ENCODE measurements around the gene PRR11.
"Not testable (repeated sequence)": the region's sequence is repeated elsewhere in the genome, so short reads cannot be mapped to it uniquely, and the experiment has no call there.

Gene PRR11

DNA sequence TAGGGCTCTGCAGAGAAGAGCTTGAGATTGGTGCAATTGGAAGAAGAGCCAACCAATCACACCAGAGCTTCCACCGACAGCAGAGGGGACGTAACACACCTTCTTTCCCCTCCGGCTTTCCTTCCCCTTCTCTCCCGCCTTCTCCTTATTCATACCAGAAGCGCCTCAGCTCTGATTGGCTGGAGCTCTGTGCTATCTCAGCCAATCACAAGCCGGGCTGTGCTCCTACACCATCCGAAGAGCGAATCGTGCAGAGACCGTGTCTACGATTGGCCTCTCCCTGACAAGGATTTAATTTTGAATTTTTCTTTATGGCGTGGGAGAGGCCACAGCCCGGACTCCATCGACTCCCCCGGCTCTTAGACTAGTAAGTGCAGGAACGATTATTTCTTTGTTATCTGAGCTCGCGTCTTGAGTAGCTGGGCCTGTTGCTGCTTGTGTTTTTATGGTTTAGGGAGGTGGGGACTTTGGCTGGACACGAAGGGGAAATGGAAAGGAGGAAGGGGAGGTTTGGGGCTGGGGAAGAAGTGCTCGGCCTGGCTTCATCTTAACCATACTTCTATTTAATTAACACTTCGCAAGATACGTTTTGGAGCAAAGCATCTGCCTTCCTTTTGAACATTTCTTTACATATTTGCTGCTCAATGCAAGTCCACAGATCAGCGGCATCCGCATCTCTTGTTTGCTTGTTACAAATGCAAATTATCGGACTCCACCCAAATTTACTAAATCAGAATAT is at the start of gene PRR11:
Gene PRR11, plus strand, starts transcription at position 308 of the 739 bp plus-strand sequence. CDS start 14,007 bp downstream, outside the sequence.
- peak; percentile 100 for DNase-seq

DNA sequence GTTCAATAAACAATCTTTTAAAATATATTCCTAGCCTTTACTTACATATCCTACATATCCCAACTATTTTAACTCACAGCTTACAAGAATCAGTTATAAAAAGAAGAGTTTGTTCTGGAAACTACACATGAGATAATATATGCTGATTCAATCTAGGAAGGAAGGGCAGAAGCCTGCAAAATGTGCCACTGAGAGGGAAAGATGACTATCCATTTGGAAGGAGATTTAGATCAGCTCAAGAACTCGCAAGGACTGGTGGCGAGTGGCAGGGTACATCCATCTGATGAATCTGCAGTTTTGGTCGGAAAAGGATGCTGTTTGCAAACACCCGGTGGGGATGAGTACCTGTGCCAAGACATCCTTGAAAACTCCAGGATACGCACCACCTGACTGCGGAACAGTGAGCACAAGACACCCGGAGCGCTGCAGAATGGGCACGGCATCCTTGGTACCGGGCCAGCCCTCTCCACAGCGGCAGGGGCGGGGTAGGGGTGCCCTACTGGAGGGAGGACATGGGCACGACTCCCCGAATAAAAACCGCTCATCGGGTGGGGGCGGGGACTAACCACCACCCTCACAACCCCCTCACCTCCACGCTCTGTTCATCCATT is 49.6 kb upstream of the PRR11 start:
- no peak for DNase-seq

DNA sequence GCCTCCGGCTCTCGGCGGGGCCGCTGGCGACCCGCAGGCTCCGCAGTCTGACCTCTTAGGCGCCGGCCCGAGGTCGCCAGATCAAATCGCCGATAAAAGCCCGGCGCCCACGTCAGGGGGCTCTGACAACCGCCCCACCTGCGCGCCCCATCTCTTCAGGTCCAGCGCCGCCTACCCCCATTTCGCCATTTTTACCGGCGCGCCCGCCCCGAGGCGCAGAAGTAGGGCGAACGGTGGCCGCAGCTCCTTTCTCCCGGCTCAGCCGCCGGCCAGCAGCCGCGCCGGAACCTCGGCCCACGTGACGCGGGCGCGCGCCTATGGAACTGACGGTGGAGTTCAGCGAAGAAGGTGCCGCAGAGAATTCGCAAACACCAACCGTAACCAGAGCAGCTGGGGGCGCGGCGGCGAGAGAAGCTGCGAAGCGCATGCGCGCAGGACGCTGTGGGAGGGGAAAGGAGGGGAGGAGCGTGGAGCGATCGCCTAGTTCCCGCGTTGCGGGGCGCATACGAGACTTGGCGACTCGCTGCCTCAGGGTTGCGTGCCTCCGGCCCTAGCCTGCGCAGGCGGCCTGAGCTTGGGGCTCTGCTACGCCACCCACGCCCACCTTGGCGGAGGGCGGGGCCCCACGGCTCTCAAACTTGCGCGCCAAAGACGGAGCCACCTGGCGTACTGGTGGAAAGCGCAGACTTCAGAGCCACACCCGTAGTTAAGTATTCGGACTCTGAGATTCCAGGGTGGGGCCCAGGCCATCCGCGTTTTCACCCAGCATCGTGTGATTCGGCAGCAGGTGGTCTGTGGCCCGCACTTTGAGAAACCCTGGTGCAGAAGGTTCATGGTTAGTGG is 48.9 kb upstream of the PRR11 start, which contains the start of gene TRIM37:
Gene TRIM37, minus strand, starts transcription at position 418 of the 843 bp plus-strand sequence. CDS start 419 bp downstream, outside the sequence.
- DNase-seq: peak; percentile 80

DNA sequence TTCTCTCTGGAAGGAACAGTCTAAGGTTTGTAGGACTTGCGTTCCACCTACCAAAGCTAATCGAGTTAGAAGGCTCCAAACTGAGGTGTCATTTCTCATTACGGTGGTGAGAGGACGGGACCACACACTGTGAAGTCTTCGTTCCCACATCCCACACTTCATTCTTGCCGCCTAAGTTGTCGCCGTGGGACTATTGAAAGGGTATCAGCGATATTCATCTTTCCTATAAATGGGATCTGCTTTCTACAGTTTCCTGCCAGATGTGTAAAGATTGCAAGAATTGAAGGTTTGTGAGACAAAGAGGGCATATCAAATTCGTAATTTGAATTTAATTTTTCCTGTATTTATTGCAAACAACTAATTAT is 48.3 kb upstream of the PRR11 start:
- no peak for DNase-seq

DNA sequence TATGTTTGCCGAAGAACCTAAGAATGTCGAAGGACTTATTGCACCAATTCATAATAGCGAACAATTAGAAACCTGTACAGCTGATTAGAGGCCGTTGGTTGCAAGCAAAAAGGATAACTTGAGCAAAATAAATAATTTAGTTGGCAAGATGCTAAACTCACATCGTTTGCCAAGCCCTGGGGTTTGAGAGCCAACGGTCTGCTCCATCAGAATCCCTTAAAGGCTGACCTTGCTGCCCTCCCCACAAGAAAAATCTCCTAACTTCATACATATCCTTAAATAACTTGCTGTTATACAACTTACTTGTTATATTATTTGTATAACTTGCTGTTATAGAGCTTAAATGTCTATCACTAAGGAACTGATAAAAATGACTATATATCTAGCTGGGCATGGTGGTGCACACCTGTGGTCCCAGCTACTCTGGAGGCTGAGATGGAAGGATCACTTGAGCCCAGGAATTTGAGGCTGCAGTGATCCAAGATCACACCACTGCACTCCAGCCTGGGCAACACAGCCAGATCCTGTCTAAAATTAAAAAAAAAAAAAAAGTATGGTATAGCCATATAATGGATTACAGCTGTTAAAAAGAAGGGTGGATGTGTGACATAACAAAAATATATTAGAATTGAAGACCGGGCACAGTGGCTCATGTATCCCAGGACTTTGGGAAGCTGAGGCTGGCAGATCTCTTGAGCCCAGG is 47.0 kb upstream of the PRR11 start:
- DNase-seq: no peak

DNA sequence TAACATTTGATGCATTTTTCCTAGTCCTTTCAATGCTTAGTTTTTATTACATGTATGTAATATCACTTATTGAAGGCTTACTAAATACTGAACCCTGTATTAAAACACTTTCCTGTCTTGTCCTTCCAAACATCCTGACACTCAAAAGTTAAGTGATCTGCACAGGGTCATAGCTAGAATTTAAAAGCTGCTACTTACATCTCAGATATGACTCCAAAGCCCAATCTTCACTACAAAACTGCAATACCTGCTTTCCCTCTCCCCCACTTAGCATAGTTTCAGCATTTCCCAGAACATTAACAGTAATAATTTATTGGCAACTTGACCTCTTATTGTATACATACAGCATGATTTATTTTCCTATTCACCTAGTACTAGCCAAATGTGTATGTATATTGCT is 44.6 kb upstream of the PRR11 start:
- no peak for DNase-seq

DNA sequence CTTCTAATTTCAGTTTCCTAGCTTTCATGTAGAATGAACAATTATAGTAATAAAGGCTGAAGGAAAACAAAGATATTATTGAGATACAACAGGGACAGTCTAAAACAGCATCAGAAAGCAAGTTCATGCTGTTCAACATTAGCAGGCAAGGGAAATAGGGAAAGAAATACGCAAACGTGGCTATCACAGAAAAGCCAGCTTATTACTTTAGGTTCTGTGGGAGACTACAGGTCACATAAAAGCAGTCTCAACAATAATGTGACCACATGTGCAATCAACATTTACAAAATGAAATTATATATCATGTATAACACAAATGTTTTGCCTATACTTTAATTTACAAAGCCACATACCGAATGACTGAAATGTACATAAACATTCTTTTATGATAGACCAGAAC is 44.0 kb upstream of the PRR11 start:
- no peak for DNase-seq

DNA sequence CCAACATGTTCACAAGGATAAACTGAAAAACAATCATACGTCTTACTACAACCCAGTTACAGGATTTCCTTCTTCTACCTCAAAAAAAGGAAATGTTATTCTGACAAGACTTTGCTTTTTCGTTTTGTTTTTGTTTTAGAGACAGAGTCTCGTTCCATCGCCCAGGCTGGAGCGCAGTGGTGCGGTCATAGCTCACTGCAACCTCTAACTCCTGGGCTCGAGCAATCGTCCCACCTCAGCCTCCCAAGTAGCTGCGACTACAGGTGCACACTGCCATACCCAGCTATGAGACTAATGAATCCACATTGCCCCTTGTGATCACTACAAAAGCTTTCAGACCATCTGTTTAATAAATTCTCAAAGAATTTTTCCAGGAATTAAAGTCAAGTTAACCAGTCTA is 40.1 kb upstream of the PRR11 start:
- no peak for DNase-seq

DNA sequence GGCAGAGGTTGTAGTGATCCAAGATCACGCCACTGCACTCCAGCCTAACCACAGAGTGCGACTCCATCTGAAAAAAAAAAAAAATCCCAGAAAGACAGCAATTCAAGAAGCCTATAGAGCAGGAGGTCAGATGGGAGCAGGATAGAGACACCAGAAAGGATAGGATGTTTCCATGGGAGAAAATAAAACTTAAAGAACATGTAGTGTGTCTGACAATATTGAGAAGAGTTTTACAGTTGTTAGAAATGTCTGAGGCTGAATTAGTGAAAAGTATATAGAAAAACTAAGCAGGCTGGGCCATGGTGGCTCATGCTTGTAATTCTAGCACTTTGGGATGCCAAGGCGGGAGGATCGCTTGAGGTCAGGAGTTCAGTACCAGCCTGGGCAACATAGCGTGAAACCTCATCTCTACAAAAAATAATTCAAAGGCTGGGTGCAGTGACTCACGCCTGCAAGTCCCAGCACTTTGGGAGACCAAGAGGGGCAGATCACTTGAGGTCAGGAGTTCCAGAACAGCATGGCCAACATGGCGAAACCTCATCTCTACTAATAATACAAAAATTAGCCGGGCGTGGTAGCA is 33.6 kb upstream of the PRR11 start:
- no peak for DNase-seq

DNA sequence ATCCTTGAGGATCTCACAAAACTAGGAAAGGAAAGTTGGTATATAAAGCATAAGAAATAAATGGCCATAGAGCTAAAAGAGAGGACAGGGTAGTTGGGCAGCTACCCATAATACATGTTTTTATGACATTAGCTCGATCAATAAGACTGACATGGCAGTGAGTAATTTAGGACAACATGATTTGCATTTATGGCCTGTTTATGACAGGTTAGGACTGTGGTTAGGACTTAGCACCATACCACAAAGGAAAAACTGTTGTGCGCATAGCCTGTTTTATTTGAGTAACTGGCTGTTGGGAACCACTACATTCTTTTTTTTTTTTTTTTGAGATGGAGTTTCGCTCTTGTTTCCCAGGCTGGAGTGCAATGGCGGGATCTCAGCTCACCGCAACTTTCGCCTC is 30.9 kb upstream of the PRR11 start:
- DNase-seq: no peak

DNA sequence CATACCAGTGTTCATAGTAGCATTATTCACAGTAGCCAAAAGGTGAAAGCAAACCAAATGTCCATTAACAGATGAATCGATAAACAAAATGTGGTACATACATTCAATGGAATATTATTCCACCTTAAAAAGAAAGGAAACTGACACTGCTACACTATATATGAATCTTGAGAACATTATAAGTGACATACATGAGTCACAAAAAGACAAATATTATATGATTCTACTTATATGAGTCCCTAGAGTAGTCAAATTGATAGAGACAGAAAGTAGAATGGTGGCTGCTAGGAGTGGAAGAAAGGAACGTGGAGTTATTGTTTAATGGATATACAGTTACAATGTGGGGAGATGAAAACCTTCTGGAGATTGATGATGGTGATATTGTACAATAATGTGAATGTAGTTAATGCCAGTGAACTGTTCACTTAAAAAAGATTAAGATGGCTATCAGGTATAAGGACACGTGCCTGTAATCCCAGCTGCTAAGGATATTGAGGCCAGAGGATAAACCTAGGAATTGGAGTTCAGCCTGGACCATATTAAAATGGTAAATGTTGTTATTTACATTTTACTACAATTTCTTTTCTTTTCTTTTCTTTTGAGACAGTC is 28.6 kb upstream of the PRR11 start:
- DNase-seq: no peak

DNA sequence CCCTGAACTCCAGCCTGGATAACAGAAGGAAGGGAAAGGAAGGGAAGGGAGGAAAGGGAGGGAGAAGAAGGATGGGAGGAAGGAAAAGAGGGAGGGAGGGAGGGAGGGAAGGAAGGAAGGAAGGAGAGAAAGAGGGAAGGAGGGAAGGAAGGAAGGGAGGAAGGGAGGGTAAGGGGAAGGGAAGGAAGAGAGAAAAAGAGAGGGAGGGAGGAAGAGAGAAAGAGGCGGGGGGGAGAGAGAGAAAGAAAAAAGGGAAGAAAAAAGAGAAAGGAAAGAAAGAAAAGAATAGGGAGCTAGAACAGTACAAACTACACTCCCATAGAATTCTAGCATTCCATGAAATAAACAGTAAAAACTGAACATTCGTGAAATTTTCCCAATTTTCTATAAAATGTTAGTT is 25.7 kb upstream of the PRR11 start:
- DNase-seq: no peak

DNA sequence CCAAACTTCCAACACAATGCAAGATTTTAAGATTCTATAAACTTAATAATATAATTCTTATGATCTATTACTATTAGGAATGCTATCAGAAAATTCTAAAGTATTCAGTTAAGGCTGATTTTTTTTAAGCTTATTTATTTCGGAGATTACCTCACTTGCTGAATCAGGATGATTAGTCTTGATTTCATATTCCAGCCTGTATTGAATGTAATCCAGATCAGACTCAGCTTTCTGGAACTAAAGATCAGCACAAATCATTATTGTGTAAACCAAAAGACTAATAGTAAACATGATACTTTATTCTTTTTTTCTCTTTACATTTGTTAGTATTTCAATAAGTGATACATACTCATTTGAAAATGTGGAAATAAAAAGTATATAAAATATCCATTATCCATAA is 24.4 kb upstream of the PRR11 start:
- DNase-seq: no peak

DNA sequence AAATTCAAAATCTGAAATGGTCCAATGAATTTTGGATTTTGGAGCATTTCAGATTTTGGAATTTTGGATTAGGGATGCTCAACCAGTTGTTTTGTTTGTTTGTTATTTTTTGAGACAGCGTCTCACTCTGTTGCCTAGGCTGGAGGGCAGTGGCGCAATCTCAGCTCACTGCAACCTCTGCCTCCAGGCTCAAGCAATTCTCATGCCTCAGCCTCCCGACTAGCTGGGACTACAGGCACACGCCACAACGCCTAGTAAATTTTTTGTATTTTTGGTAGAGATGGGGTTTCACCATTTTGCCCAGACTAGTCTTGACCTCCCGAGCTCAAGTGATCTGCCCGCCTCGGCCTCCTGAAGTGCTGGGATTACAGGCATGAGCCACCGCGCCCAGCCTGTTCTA is 17.2 kb upstream of the PRR11 start:
- DNase-seq: not testable (repeated sequence)

DNA sequence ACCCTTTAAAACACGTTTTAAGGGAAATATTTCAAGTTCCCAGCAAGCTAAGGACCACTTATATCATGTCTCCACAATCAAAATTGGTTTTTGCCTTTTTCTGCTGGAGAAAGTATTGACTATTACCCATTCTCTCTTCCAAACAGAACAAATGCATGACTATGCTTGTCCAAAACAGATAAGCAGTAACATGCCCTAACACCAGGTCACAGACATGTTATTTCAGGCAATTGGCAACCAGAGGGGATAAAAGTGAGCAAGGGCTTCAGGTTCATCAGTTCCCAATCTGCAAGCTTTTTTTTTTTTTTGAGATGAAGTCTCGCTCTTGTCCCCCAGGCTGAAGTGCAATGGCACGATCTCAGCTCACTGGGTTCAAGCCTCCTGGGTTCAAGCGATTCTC is 15.6 kb upstream of the PRR11 start:
- no peak for DNase-seq

DNA sequence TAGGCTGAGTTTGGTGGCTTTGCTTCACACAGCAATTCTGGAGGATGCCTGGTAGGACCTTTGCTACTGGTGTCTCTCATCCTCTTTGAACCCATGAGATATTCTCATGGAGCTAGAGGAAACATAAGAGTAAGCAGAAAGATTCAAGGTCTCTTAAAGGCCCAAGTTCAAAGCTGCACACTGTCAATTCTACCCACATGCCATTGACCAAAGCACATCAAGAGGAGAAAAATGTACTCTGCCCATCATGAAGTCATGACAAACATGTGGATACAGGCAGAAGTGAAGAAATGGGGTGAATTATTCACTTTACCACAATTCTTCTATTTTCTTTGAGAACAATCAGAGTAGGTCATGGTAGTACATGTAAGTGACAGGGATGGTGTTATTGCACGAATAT is 13.7 kb upstream of the PRR11 start:
- no peak for DNase-seq

DNA sequence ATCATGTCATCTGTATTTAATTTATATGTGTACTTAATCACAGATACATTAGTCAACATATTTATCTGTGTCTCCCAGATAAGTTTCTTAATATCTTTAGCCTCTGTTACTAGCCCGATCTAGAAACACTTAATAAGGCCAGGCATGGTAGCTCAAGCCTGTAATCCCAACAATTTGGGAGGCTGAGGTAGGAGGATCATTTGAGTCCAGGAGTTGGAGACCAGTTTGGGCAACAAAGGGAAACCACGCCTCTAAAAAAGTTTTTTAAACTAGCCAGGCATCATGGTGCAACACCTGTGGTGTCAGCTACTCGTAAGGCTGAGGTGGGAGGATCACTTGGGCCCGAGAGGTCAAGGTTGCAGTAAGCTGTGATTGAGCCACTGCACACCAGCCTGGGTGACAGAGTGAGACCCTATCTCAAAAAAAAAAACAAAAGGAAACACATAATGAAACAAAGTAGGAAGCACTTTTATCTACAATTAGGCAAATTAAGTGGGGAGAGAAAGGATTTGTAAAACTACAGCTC is 9.9 kb upstream of the PRR11 start:
- no peak for DNase-seq

DNA sequence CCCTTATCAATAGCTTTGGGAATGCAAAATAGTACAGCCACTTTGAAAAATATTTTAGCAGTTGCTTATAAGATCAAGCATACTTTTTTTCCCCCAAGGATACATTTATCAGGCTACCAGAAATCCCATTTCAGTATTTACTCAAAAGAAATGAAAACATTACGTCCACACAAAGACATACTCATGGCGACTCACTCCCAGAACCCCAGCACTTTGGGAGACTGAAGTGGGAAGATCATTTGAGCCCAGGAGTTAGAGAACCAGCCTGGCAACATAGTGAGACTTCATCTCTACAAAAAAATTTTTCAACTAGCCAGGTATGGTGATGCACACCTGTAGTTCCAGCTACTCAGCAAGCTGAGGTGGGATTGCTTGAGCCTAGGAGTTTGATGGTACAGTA is 6.5 kb upstream of the PRR11 start:
- DNase-seq: no peak

DNA sequence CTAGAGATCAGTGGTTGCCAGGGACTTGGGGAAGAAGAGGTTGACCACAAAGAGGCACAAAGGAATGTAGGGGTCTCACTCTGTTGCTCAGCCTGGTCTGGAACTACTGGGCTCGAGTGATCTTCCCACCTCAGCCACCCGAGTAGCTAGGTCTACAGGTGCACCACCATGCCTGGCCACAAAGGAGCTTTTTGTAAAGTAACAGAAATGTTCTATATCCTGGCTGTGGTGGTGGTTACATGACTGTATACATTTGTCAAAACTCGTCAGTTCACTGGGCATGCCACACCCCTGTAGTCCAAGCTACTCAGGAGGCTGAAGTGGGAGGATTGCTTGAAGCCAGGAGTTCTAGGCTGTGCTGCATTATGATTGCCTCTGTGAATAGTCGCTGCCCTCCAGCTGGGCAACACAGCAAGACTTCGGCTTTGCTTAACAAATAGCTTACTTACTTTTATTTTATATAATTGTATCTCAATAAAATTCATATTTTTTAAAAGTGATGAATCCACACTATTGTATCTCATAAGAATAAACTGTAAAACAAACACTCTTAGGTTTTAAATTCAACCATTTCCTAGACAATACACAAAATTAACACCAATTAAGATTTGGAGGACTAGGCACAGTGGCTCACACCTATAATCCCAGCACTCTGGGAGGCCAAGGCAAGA is 5.6 kb upstream of the PRR11 start:
- no peak for DNase-seq

DNA sequence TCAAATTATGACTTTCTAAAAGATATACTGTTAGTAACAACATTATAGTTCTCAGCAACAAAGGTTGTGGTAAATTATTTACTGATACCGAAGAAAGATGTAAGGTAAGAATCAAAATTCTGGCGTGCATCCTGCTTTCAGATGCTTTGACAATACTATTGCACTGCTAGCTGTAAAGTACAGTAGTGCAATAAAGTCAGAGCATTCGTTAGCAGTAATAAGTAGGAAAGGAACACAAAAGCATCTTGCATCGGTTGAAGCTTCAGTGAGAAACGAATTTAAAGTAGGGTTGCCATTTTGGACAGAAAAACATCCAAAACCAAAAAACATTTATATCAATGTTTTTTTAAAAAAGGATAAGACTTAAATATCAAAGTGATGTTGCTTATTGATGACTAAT is 4.5 kb upstream of the PRR11 start:
- no peak for DNase-seq

DNA sequence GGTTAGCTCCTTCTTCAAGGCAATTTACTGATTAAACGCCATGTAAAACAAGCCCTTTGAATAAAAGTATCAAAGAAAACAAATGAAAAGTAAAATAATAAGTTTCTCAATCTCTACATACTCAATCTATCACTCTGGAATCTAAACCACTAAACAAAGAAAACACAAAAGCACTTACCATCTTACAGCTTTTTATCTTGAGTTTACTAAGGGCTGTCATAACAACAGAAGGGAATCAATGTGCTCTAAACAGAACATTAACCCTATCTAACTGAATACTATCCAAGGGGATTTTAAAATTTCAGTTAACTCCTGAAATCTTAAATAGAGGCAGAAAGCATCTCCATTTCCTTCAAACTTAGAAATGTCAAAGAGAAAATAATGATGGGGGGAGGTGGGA is 4.0 kb upstream of the PRR11 start:
- no peak for DNase-seq

DNA sequence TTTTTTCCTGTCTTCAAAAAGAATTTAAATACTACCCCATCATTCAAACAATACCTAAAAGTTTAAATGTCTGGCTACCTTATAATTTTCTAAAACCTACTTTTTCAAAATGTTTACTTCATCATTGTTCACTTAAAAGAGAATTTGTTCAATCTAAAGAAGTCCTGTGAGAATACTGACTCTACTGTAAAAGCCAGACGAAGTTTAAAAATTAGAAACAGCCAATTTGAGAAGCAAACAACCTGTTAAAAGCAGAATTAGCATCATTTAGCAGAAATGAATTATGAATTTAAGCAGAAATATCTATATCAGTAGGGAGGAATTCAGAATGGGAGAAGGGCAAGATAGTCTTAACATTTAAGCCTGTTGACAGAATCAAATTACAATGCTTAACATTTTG is 2.6 kb upstream of the PRR11 start:
- no peak for DNase-seq

All from SIG-M5 (cell line).